GM21717 (cell line): ENCODE measurements around the gene ADAMTS2.

Source experiments
- ATAC-seq: cut with Tn5 transposase; IDR thresholded peaks from one replicate; pipeline ENCODE4 v1.9.1; 2021; ENCODE audit warnings: mild to moderate bottlenecking, moderate library complexity; ENCODE audit not compliant: unreplicated experiment

Gene ADAMTS2

DNA sequence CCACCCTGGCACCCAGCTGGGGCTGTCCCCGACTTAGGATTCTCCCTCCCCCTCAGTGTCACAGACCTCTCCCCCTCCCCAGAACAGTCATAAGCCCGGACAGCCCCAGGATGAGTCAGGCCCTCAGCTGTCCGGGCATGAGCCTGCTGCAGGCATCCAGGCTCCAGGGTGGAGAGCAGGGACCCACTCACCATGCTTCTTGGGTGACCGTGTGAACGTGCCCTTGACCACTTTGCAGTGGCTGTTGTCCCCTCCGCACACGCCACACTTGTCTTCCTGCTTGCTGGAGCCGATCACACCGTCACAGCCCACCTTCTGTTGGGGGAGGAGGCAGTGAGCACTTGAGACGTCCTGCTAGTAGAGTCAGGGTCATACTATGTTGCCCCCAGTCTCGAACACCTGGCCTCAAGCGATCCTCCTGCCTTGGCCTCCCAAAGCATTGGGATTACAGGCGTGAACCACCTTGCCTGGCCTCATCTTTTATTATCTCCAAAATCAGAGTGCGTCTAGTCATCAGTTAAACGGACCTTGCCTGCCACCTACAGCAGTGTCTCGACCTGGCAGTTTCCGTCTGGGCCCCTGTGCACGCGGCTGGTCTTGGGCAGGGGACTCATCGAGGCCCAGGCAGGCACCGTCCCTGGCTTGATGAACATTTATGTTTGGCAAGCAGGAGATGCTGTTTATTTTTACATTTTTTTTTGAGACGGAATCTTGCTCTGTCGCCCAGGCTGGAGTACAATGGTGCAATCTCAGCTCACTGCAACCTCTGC is 212.5 kb downstream of the ADAMTS2 start:
- no peak for ATAC-seq

DNA sequence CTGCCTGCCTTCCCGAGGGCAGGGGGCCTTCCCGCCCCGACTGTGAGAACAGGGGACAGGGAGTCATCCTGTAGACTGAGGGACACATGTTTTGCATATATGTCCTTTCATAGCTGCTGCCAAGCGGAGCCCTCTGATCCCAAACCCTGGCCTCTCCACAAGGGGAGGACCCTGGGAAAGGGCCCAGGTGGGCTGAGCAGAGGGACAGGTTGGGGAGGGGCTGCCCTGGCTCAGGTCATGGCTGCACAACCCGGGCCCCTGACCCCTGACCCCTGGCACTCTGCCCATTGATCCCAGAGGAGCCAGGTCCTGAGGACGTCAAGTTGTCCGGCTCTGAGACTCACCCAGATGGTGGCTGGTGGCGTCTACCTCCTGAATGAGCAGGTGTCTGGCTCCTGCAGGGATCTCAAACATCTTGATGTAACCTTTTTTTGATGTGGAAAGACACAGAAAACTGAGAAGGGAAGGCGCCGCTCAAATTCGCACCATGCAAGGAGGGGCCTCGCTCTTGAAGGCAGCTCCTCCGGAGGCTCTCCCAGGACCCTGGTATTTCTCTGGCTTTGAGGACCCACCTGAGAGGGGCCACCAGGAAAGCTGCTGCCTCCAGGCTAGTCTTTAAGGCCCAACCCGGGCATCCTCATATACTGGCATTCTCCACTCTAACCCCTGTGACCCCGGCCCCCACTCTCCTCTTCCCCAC is 213.2 kb downstream of the ADAMTS2 start:
- ATAC-seq: no peak

DNA sequence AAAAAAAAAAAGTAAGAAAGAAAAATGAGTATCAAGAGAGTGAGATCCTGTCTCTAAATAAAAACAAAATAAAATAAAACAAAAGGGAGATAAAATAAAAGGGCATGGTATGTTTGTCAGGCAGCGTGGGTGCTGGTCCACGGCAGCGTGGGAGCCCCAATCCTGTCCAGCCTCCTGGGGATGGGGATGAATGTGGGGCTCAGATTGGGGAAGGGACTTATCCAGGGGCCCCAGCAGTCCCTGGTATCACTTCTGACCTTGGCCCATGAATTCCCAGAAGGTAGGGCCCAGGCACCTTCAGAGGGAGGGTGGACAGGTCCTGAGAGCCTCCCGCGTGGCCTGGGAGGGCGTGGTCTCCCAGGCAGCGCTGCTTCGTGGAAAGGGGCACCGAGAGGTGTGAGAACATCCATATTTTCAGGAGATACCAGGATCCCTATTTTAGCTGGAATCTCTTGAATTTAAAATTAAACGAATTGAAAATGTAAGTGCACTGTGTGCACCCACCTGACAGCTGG is 213.9 kb downstream of the ADAMTS2 start:
- ATAC-seq: no peak

DNA sequence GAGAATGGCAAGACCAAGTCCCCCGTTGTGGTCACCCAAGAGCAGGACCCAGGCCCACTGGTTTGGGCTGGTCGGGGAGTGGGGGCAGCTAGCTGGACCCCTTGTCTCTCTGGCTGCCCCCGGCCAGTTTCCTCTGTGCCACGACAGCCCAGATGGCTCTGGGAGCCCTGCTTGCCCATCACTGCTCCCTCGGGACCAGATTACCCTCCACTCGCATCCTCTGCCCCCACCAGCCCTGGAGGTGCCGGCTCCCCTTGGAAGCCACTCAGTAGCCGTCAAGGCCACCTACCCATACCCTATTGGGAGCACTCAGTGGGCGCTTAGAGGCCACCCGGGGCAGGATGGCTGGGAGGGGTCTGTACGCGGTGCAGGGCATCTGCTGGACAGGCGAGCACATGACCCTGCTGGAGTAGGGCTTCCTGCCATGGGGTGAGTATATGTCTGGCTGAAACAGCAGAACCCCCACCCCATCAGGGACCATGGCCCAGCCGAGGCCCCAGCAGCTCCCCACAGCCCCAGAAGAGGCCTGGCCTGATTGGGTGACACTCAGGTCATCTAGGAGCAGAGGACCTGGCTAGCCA is 215.1 kb downstream of the ADAMTS2 start:
- ATAC-seq: no peak

DNA sequence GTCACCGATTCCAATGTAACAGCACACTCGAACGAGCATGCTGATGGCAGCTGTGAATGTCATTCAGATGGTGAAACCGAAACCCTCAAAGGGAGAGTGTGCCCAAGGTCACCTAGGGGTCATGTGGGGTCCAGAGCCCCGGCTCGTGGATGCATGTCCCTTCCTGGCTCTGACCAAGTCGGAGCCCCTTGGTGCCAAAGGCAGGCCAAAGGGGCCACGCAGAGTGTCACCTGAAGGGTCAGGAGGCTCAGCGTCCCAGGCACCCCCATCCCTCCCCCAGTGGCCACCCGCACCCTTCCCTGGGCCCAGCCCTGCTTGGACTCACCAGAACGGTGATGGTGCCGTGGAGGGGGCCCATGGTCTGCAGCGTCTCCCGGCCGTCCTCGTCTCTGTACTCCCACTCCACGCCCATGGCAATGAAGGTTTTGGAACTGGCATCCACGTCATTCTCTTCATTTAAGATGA is 215.6 kb downstream of the ADAMTS2 start:
- ATAC-seq: no peak

DNA sequence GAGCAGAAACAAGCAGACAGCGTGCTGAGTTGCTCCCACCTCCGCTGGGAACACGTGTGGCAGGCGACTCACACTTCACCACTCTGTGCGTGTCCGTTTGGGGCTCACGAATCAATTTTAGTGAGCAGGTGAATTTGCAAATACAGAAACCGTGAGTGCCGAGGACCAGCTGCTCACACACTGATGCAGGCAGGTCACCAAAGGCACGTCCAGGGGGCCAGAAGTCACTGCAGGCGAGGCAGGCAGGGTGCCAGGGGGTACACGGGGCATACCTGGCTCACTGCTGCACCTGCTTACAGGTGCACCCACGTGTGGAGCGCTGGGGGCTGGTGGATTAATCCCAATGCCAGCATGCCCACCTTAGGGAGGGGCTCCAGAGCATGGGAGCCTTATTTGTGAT is 216.3 kb downstream of the ADAMTS2 start:
- no peak for ATAC-seq

DNA sequence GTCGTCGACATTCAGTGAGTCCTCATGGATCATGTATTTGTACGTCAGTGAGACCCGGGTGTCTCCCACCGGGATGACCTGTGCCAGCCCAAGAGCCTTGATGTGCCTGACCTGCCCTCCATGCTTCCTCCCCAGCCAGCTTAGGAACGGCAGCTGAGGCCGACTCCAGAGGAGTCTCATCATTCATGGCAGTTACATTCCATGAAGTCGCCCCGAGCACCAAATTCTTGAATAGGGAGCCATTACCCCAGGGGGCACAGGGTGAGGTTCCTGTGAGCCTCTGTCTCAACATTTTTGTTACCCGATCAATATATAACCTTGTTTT is 217.3 kb downstream of the ADAMTS2 start:
- ATAC-seq: no peak

DNA sequence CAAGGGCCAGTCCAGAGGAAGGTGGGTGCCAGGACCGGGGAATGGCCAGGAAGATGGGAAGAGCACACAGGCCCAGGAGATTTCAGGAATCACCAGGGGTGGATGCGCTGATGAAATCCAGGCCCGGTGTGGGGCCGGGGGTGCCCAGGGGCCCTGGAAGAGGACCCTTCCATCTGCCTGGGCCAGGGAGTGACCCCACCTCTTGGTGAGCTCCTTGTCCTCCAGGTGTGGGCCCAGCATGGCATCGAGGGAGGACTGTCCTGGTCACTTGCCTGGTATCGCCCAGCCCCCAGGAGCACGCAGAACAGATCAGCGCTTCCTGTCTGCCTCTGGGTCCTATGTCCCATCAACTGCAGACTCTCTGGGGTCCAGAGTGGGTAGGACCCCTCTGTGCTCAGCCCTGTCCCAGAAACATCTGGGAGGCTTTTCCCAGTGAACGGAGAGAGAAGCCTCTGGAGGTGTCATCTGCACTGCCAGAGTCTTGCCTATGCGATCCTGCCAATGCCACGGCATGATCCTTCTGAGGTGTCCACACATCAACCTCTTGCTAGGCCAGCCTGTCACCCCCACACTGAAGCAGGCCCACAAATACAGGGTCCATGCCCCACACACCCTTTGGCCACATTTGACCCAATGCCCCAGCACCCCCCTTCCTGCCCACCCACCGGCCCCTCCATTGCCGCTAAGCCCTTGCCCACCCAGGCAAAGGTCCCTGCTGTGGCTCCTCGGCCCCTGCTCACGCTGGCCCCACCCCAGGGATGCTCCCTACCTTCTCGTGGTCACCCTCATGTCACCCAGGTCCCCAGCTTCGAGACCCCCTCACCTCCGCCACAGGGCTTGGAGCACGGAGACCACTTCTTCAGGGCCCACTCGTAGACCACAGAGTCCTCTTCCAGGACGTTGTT is 217.9 kb downstream of the ADAMTS2 start:
- ATAC-seq: no peak

DNA sequence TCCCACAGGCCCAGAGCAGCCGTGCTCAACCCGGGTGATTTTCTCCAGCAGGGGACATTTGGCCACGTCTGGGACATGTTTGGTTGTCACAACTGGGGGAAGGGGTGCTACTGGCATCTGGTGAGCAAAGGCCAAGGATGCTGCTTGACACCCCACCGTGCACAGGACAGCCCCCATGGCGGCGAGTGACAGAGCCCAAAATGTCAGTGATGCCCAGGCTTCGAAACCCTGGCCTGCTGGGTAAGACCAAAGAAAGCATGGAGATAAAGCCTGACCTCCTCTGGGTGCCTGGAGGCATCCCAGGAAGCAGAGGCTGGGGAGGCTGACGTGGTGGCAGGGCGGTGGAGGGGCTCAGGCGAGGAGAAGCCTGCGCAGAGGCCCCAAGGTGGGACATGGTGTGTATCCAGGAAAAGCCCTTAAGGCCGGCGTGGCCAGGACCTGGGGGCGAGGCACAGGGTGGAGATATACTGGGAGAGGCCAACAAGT is 218.7 kb downstream of the ADAMTS2 start:
- ATAC-seq: no peak

DNA sequence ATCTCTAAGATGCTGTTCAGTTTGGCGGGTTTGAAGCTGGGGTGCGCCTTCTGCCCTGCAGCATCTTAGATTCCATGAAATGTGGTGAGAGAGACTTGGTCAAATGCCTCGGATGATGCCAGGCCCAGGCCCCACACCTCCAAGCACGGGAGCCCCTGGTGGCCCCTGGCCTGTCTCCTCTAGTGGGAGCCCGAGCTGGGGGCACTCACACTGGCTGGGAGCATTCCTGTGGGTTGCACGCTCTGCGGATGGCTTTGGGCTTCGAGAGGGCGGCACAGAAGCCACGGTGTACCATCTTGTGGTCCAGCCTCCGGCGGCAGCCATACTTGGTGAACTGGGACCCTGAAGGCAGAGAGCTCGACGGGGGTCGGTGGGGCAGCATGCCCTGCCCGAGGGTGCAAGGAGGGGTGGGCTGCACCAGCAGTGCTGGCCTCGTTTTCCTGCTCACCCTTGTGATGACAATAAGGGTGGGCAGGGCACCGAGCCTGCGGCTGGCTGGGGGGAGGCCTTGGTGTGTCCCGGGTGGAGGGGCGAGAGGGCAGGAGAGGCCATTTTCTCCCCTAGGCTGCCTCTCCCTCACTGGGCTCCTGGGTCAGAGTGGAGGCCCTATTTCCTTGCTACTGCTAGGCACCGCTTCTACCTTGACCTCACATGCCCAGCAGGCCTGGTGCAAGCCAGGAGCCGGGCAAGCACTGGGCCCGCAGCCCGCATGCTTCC is 219.3 kb downstream of the ADAMTS2 start:
- no peak for ATAC-seq

DNA sequence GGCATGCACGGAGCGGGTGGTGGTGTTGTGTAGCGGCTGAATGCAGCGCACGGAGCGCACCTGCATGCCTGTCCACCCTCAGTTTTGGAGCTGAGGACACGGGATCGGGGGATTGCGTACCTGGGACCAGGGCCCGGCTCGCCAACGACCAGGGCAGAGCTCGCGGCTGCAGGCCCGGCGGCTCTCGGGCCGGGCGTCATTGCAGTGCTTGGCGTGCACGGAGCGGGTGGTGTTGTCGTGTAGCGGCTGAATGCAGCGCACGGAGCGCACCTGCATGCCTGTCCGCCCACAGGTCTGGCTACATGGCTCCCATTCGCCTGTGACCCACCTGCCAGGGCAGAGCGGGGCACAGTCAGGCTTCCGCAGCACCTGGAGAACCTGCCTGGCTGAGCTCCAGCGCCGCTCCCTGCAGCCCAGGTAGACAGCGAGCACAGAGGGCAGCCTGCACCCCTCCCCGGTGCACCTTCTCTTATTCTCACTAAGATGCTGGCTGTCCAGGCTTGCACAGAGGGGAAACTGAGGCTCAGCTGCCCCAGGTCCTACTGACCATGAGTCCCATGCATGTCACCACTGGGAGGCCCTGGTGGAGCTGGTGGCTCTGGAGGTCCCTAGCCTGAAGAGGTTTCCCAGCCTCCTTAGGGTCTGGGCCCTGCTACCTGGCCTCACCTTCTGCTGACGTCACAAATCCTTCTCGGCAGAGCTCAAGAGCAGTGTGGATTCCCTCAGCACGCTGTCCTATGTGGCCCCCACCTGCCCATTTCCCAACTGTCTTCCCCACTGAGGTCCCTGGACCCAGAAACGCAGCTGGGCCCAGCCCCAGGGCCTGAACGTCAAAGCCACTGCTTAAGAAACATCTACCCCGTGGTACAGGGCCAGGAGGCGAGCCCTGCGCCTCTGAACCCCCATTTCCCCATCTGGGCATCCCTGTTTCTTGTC is 220.1 kb downstream of the ADAMTS2 start:
- ATAC-seq: no peak

DNA sequence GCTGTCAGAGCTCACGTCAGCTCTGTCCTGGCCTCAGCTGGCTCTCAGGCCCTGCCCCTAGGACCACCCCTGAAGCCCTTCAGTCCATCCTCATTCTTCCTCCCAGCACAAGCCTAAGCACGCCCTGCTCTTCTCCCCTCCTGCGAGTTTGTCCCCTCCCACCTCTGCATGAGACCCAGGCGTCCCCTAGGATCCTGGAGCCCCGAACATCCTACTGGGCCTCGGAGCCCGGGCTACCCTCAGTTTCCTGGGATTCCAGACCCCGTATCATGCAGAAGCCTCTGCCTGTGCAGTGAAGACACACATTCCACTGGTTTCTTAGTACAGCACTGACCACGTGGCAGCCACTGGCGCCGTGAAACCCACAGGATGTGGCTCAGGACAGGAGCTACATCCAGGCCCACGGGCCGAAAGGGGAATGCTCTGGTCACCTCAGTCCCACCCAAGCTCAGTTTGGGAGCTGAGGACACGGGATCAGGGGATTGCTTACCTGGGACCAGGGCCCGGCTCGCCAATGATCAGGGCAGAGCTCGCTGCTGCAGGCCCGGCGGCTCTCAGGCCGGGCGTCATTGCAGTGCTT is 220.9 kb downstream of the ADAMTS2 start:
- ATAC-seq: no peak

DNA sequence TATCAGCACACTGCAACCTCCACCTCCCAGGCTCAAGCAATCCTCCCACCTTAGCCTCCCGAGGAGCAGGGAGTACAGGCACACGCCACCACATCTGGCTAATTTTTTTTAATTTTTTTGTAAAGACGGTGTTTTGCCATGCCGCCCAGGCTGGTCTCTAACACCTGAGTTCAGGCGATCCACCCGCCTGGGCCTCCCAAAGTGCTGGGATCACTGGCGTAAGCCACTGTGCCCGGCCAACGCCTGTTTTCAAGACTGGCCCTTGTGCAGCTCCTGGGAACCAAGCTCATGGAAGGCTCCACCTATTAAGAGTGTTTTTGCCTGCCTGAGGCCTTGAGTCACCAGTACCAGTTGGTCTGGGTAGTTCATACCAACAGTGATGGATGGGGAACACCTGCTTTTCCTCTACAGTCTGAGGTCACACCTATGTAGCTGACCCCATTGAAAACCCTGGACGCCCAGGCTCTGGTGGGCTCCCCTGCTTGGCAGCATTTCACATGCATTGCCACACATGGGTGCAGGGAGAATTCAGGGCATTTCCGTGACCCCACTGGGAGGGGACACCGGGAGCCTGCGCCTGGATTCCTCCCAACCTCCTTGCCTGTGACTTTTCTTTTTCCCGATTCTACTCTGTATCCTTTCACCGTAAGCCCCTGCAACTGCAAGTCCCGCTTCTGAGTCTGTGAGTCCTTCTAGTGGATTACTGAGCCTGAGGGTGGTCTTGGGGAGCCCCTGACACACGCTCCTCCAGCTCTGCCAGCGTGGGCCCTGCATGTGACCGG is 221.6 kb downstream of the ADAMTS2 start:
- no peak for ATAC-seq

DNA sequence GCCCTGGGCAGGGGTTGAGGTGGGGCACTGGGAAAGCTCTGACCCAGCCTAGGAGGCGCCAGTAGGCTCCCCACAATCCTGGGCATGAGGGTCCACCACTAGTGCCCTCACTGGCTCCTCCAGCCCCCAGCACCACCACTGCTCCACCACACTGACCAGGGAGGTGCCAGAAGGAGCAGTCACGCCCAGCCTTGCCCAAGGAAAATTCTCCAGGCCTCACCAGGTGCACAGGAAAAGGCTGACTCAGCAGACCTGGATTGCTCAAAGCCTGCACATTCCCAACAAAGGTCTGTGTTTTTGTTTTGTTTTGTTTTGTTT is 222.2 kb downstream of the ADAMTS2 start:
- ATAC-seq: no peak

DNA sequence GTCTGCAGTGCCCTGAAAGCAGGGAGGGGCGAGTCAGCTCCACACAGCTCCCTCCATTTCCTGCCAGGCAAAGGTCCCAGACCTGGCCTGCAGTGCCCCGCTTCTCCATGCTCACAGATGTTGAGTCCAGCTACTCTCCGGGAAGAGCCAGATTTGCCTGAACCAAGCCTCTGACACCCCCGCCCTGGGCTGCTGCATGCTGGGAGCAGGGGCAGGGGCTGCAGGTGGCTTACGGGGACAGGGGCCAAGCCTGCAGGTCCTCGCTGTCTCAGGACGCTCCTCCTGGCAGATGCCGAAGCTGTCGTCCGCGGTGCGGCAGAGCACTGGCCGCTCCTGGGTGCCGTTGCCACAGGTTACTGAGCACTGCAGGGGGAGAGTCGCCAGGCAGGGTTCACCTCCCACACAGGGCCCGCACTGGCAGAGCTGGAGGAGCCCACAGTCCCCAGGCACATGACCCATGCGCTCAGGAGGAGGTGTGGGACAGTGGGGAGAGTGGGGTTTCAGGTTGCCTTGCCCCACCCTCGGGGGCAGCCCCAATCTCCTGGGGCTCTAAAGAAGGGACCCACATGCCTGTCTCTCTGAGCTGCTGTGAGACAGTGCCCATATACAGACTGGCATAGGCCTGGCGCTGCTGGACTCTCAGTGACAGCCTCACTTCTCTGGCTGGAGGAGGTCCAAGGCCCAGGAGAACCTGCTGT is 222.7 kb downstream of the ADAMTS2 start:
- no peak for ATAC-seq

DNA sequence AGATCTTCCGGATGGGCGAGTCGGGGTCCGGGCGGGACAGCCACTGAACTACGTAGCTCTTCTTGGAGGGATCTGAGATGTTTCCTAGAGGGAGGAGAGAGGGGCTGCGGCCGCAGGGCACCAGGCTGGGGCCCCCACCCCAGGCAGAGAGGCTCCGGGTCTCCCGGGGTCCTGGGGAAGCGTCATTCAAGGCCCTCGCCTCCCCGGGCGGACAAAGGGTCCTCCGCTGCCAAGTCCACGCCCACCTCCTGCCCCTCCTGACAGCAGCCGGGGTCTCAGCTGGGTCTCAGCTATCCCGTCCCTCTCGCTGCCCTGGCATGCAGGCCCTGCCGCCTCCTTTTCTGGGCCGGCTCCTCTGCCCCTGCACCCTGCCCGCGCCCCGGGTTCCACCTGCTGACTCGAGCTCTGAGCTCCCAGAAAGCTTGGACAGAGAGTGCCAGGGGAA is 223.6 kb downstream of the ADAMTS2 start:
- no peak for ATAC-seq

DNA sequence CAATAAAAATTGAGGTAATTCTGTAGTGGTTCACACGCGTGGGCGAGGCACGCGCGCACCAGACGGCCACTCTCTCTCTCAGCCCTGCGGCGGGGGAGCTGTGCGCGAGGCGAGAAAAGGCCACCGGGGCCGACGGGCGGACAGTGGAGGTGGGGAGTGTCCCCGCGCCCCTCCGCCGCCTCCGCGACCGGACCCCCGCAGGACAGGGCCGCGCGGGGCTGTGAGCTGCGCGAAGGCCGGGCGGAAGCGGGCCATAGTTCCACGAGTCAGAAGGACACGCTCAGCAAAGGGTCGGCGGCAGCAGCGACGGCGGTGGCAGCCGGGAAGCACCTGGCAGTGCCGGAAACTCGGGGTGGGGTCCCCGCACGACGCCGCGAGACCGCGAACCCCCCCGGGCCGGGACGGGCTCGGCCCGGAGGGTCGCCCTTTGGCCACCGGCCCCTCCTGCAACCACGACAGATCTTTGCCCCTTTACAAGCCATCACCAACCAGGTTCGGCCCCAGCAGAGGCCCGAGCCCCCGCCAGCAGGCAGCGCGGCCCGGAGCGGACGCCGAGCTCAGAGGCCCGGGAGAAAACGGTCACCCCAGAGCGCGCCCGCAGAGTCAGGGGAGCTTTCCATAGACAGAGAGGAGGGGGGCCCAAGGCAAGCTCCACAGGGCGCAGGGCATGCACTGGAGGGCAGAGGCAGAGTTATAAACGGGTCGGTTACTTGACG is 224.2 kb downstream of the ADAMTS2 start:
- no peak for ATAC-seq
